ENCODE data around the gene PCF11.
A peak's percentile ranks its signal among the peaks of the same experiment; 100 is the strongest.

PCF11 gene

GRCh38 chr11:83166193-83166866, 9.4 kb downstream of the PCF11 start:
- Histone ChIP-seq H3K27me3 (ENCODE audit: insufficient read depth, poor library complexity, severe bottlenecking) (no peaks in the 10 kb centered on the region), H3K27ac (replicated peaks) (no peak overlapping the region), H3K4me3 (replicated peaks; ENCODE audit: insufficient read depth, low read length) (no peak overlapping the region)
- no peak for DNase-seq (ENCODE audit: low read depth in 1 of 2, low spot score in 1 of 2)
- TF ChIP-seq SPI1 (IDR thresholded peaks at IDR 0.05; ENCODE audit: borderline replicate concordance, low read depth) (no peak), POLR2AphosphoS5 (IDR thresholded peaks at IDR 0.05; ENCODE audit: low read depth) (peak; percentile 31)

- no peak overlapping the region for H3K4me3 ChIP-seq (replicated peaks; ENCODE audit: insufficient read depth, low read length)
- no peak for DNase-seq (ENCODE audit: low read depth in 1 of 2, low spot score in 1 of 2)
- H3K27ac ChIP-seq (replicated peaks) = no peak overlapping the region
- TF ChIP-seq CTCF (IDR thresholded peaks at IDR 0.05; ENCODE audit: insufficient read depth, low read length) = no peak
- TF ChIP-seq GABPA (IDR thresholded peaks at IDR 0.05; ENCODE audit: low read depth) = no peak
- no peak for TF ChIP-seq SPI1 (IDR thresholded peaks at IDR 0.05; ENCODE audit: borderline replicate concordance, low read depth)
- TF ChIP-seq REST (IDR thresholded peaks at IDR 0.05; ENCODE audit: insufficient replicate concordance, low read depth) = no peak
- TF ChIP-seq POLR2AphosphoS5 (IDR thresholded peaks at IDR 0.05; ENCODE audit: low read depth) = no peak; the same call in 1 of the 2 replicates
- no peaks in the 10 kb centered on the region for H3K27me3 ChIP-seq (ENCODE audit: insufficient read depth, poor library complexity, severe bottlenecking)
These were observed 11.8 kb downstream of the PCF11 start for GRCh38 chr11:83168756-83169155.

- no peak overlapping the region for H3K27ac ChIP-seq (replicated peaks)
- H3K27me3 ChIP-seq (ENCODE audit: insufficient read depth, poor library complexity, severe bottlenecking) = no peaks in the 10 kb centered on the region
- DNase-seq (ENCODE audit: low read depth in 1 of 2, low spot score in 1 of 2) = no peak
- H3K4me3 ChIP-seq (replicated peaks; ENCODE audit: insufficient read depth, low read length) = no peak overlapping the region
- no peak for TF ChIP-seq CTCF (IDR thresholded peaks at IDR 0.05; ENCODE audit: insufficient read depth, low read length)
- TF ChIP-seq SPI1 (IDR thresholded peaks at IDR 0.05; ENCODE audit: borderline replicate concordance, low read depth) = no peak
- no peak for TF ChIP-seq REST (IDR thresholded peaks at IDR 0.05; ENCODE audit: insufficient replicate concordance, low read depth)
- no peak for TF ChIP-seq GABPA (IDR thresholded peaks at IDR 0.05; ENCODE audit: low read depth)
- TF ChIP-seq POLR2AphosphoS5 (IDR thresholded peaks at IDR 0.05; ENCODE audit: low read depth) = no peak
These were observed 13.9 kb downstream of the PCF11 start for GRCh38 chr11:83170865-83171264.

GRCh38 chr11:83172551-83172950, 15.6 kb downstream of the PCF11 start:
- Histone ChIP-seq H3K4me3 (replicated peaks; ENCODE audit: insufficient read depth, low read length) (no peak overlapping the region), H3K27me3 (ENCODE audit: insufficient read depth, poor library complexity, severe bottlenecking) (no peaks in the 10 kb centered on the region), H3K27ac (replicated peaks) (no peak overlapping the region)
- DNase-seq (ENCODE audit: low read depth in 1 of 2, low spot score in 1 of 2) = no peak
- TF ChIP-seq GABPA (IDR thresholded peaks at IDR 0.05; ENCODE audit: low read depth) (no peak), POLR2AphosphoS5 (IDR thresholded peaks at IDR 0.05; ENCODE audit: low read depth) (no peak), SPI1 (IDR thresholded peaks at IDR 0.05; ENCODE audit: borderline replicate concordance, low read depth) (no peak), CTCF (IDR thresholded peaks at IDR 0.05; ENCODE audit: insufficient read depth, low read length) (no peak), REST (IDR thresholded peaks at IDR 0.05; ENCODE audit: insufficient replicate concordance, low read depth) (no peak)
